ENCODE data around the gene F8.
"Not testable (repeated sequence)": the region's sequence is repeated elsewhere in the genome, so short reads cannot be mapped to it uniquely, and the experiment has no call there.

F8 gene

GRCh38 chrX:155026420-155026726 lies 3.9 kb upstream of the F8 start:
- H3K4me3 ChIP-seq (ENCODE audit: control insufficient read depth, low read depth, low read length): peak overlapping the region; percentile 63
- no peak for DNase-seq (ENCODE audit: low read depth)
- no peak for TF ChIP-seq CTCF (IDR thresholded peaks at IDR 0.05; ENCODE audit: control insufficient read depth, insufficient read depth, low read depth, low read length, missing control alignments)

- TF ChIP-seq CTCF (IDR thresholded peaks at IDR 0.05; ENCODE audit: control insufficient read depth, insufficient read depth, low read depth, low read length, missing control alignments): no peak
- H3K4me3 ChIP-seq (ENCODE audit: control insufficient read depth, low read depth, low read length): no peak overlapping the region
- no peak for DNase-seq (ENCODE audit: low read depth)
Observed at GRCh38 chrX:155023907-155024833, 1.6 kb upstream of the F8 start.

GRCh38 chrX:155020591-155020990 lies 1.9 kb downstream of the F8 start:
- no peak overlapping the region for H3K4me3 ChIP-seq (ENCODE audit: control insufficient read depth, low read depth, low read length)
- DNase-seq (ENCODE audit: low read depth): no peak
- TF ChIP-seq CTCF (IDR thresholded peaks at IDR 0.05; ENCODE audit: control insufficient read depth, insufficient read depth, low read depth, low read length, missing control alignments): no peak

- H3K4me3 ChIP-seq (ENCODE audit: control insufficient read depth, low read depth, low read length): no peak overlapping the region
- no peak for TF ChIP-seq CTCF (IDR thresholded peaks at IDR 0.05; ENCODE audit: control insufficient read depth, insufficient read depth, low read depth, low read length, missing control alignments)
- no peak for DNase-seq (ENCODE audit: low read depth)
Observed at GRCh38 chrX:155009994-155010472, 12.5 kb downstream of the F8 start.

- not testable (repeated sequence) for DNase-seq (ENCODE audit: low read depth); H3K4me3 ChIP-seq (ENCODE audit: control insufficient read depth, low read depth, low read length)
Observed at GRCh38 chrX:155008578-155008977, 13.9 kb downstream of the F8 start.

GRCh38 chrX:155006913-155007671 lies 15.4 kb downstream of the F8 start:
- not testable (repeated sequence) for DNase-seq (ENCODE audit: low read depth); H3K4me3 ChIP-seq (ENCODE audit: control insufficient read depth, low read depth, low read length)

GRCh38 chrX:155006379-155006778 lies 16.1 kb downstream of the F8 start:
- DNase-seq (ENCODE audit: low read depth); H3K4me3 ChIP-seq (ENCODE audit: control insufficient read depth, low read depth, low read length): not testable (repeated sequence)

- TF ChIP-seq CTCF (IDR thresholded peaks at IDR 0.05; ENCODE audit: control insufficient read depth, insufficient read depth, low read depth, low read length, missing control alignments): no peak
- DNase-seq (ENCODE audit: low read depth): no peak
Observed at GRCh38 chrX:155005190-155005589, 17.3 kb downstream of the F8 start.

More at GRCh38 chrX:155005190-155005589, 17.3 kb downstream of the F8 start:
- H3K4me3 ChIP-seq (ENCODE audit: control insufficient read depth, low read depth, low read length): no peak overlapping the region

Data from AG09309 (cell line).